GM19351 (cell line): ENCODE data around the gene PLIN4.

Experiments used
- ATAC-seq: cut with Tn5 transposase; IDR thresholded peaks from one replicate; pipeline ENCODE4 v1.9.1; 2021; ENCODE audit warnings: mild to moderate bottlenecking, moderate library complexity; ENCODE audit not compliant: unreplicated experiment

PLIN4 gene

DNA sequence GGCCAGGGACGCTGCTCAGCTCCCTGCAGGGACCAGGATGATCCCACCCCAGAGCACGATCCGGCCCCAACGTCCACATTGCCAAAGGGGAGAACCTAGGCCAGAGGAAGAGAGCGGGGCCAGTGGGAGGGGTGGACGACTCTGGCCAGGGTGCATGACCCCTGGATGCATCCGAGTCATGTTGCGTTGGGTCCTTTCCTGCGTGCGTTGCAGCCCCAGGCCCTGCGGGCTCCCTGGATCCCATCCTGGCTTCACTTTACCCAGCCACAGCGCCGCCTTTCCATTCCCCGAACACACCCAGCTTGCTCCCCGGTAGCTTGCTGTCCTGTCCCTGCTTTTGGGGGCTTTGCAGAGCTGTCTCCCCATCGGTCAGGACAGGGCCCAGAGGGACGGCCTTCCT lies 10.5 kb downstream of the PLIN4 start:
- no peak for ATAC-seq

DNA sequence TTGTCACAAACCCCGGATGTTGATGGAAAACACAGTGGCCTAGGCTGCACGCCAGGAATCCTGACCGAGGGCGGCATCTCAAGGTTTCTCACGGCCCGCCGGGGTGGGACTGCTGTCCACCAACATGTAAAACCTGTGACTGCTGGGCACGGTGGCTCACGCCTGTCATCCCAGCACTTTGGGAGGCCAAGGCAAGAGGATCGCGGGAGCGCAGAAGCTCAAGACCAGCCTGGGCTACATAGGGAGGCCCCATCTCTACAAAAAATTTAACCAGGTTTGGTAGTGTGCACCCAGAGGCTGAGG lies 11.2 kb downstream of the PLIN4 start:
- no peak for ATAC-seq

DNA sequence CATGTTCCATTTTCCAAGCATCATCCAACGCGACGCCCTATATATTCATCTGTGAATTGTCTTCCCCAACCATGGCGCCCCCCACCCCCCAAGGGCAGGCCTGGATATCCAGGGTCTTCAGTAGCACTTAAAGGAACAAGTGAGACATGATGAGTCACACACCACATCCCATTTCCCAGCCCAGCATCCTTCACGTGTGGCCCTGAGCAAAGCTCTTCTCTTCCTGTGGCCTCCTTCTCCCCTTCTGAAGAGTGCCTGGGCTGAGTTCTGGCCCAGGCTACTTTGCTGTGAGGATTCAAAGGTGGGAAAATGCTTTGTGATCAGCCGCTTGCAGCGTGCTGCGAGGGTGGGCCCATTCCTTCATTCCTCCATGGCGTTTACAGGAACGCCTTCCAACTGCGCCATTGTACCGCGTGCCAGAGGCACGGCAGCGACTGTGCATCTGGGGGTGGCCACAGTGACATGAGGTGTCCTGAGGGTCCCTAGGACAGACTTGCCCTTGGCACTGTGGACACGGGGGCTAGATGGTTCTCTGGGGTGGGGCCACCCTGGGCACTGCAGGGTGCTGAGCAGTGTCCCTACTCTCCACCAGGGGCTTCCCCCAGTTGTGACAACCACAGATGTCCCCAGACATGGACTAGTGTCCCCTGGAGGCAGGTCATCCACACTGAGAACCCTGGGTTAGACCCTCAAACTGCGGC lies 11.7 kb downstream of the PLIN4 start:
- ATAC-seq, result no peak

DNA sequence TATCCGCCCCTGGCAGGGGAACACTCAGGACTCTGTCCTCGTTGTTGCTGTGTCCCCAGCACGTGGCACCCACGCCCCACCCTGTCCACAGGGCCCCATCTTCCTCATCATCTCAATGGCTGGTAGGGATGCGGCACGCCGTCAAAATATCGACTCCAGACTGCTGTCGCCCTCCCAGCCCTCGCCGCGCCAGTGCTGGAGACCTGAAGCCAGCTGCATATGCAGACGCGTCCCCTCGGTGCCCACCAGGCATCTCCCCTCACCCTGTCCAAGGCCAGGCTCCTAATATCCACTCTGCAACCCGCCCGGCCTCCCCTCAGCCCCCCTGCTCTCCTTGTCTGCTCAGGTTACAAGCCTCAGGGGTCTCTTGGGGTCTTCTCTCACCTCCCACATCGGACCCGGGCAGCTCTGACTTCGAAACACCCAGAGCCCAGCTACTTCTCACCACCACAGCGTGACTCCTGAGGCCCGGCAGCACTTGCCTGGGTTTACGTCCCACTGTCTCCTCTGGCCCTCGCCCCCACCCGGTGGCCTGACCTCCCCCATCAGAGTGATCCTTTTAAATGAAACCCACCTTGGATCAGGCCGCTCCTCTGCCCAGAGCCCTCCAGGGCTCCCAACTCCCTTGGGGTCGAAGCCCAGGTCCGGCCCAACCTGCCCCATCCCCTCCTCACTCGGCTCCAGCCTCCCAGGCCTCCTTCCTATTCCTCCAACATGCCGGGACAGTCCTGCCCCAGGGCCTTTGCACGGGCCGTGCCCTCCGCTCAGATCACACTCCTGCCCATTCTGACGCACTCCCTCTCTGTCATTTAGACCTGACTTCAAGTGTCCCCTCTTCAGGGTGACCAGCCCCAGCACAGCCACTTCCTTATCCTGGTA lies 12.5 kb downstream of the PLIN4 start:
- ATAC-seq, result no peak

DNA sequence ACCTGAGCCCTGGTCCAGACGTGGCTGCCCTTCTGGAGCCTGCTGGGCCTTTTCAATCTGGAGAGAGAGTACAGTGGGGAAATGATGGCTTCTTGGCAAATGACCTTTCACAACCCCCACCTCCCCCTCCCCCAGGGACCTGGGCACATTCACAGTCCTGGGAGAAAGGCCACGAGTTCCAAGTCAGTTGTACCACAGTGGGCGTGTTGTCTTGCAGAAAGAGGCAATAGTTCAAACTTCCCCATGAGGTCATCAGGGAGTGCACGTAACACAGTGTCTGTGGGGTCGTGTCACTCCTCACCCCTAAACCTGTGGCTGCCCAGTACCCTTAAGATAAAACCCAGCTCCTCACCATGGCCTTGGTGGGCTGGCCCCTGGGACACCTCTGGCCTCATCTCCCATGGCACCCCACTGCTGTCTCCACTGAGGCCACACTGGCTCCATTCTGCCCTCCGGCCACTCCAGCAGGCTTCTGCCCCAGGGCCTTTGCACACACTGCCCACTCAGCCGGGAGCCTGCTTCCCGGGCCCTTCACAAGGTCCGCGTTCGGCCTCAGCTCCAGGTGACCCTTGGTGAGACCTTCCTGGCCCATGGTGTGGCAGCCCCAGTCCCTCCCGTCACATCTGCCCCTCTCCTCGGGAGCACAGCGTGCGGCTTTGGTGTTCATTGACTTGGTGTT lies 13.3 kb downstream of the PLIN4 start:
- ATAC-seq, result no peak

DNA sequence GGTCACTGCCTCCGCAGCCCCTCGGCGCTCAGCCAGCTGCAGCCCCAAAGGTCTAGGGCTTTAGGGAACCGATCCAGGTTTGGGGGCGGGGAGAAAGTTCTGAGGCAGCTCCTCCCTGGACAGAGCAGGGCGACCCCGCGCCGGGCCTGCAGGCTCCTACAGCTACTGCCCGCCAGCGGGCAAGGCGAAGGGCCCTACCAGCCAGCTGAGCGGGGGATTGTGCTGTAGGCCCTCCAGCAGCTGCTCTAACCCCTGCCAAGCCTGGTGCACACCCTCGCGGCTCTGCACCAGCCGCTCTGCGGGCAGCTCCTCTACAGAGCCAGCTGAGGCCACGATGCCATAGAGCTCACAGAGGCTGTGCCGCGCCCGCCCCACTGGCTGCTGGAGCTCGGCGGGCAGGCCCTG lies 14.0 kb downstream of the PLIN4 start:
- ATAC-seq, result no peak

DNA sequence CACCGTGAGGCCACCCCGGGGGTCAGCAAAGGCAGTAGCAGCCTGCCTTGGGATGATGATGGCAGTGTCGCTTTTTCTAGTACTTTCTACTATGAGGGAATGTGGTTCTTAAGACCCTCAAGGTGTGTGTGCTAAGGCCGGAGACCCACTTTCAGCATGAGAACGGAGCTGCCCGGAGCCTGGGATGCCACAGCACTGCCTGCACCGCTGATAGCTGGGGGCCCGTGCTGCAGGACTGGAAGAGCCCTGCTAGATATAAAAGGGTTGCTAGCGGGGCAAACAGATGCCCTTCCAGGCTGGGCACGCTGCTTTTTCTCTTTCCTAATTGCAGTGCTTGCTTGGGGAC lies 14.5 kb downstream of the PLIN4 start:
- ATAC-seq, result no peak

DNA sequence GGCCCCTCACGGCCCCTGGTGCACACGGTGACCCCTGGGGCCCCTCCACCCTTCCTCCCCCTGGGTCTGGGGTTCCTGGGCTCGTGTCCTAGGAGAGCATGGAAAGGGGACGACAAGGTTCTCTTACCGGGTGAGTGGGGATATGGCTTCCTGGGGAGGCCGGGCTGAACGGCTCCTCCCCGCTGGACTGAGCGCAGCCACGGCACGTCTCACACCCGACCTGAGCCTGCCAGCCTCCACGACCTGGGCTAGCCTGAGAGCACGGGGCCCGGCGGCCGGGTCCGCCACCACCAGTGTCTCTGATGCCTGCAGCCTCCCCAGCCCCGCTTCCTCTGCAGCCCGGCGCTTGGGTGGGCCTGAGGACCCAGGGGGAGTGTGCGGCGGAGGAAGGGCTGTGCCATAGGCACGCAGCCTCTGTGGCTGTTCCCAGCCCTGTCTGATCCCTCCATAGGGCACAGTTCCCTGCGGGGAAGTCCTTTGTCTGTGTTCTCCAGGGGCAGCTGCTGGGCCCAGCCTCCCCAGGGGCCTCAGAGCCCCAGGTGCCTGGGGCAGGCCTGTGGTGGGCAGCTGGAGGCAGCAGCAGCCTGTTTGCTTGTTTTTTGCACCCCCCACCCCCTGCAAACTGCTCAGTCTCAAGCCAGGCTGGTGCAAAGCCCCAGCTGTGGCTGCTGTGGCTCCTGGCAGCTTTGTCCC lies 15.0 kb downstream of the PLIN4 start:
- no peak for ATAC-seq

DNA sequence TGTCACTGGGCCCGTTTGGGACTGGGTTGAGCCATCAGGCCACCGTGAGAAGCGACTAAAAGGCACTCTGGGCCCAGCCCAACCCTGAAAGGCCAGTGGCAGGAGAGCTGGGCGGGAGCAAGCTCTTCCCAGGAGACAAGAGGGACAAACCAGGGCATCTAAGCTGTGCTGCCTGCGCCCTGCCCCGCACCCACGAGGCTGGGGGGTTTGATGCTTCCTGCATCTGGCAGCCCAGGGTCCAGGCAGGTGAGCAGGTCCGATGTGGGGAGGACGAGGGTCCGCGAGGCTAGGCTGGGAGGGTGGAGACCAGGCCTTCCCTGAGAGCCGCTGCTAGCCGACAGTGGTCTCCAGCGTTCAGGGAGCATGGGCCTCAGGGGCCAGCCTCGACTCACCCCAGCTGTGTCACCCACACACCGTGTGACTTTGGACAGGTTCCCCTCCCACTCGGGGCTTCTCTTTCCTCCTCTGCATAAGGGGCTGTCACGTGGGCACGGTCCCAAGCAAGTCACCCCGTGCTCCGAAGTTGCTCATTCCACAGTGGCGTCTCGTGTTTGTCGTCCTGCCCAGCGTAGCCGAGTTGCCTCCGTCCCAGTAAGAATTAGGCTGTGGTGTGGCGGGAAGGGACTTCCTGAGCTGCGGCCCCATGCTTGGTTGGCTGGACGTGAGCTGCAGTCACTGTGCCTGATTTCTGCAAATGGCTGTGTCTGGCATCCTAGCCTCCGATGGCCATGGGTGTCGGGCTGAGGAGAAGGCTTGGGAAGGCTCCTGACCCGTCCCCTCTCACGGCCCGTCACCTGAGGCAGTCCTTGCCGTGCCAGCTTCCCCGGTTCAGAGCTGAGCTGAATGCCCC lies 15.8 kb downstream of the PLIN4 start:
- no peak for ATAC-seq

DNA sequence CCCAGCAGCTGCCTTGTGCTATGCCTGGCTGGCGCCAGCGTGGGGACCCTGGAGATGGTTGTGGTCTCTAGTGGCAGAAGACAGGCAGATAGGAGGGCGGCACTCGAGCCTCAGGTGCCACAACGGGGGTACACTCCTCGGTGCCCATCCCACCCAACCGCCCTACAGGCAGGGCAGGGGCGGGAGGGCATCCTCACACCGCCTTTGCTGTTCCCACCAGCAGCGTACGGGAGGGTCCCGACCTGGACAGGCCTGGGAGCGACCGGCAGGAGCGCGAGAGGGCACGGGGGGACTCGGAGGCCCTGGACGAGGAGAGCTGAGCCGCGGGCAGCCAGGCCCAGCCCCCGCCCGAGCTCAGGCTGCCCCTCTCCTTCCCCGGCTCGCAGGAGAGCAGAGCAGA lies 16.6 kb downstream of the PLIN4 start:
- no peak for ATAC-seq

DNA sequence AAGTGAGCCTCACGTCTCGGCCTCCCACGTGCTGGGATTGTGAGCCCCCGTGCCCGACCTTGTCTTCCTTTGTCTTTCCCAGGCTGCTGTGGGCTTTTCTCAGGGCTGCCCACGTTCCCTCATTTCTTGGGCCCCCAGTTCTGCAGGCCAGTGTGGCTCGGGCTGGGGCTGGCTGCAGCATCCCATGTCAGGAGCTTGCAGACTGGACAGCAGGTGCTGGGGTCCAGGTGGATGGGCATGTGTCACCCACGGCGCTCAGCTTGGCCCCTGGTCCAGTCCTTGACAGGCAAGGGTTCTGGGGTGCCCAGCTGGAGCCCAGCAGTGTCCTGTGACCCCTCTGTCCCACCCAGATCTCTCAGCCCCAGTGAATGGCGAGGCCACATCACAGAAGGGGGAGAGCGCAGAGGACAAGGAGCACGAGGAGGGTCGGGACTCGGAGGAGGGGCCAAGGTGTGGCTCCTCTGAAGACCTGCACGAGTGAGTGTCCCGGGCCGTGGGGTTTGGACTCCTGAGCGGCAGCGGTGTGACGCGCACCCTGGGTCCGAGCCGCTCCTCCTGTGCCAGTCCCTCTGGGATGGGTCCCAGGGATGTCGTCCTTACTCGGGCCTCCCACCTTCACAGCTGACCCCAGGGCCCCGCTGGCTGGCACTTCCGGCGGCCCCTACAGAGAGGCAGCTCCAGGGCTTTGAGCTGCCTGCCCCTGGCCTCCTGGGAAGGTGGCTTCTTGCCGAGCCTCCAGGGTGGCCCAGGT lies 17.3 kb downstream of the PLIN4 start:
- no peak for ATAC-seq

DNA sequence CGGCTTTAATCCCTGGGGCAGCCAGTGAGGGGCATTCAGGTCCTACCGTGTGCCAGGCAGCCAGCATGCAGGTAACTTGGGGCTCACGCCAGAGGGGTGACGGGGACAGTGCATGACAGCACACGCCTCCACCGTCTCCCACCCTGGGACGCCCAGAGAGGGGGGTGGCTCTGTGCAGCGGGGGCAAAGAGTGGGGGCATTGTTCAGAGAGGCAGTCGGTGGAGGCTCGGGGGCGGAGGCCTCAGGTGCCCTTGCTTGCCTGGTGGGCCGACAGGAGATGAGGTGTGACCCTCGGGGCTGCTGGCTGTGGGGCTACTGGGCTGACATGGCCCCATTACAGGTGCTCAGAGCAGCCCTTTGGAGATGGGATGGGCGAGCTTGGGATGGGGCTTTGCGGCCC lies 18.4 kb downstream of the PLIN4 start:
- ATAC-seq, result no peak

DNA sequence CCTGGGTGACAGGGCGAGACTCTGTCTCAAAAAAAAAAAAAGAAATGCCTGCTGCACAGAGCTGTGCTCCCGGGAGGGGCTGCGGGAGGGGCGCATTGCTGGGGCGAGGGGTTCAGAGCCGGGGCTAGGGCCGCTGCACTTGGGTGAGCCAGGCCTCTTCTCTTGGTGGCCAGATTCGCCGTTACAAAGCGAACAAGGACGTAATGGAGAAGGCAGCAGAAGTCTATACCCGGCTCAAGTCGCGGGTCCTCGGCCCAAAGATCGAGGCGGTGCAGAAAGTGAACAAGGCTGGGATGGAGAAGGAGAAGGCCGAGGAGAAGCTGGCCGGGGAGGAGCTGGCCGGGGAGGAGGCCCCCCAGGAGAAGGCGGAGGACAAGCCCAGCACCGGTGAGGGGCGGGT lies 19.0 kb downstream of the PLIN4 start:
- no peak for ATAC-seq

DNA sequence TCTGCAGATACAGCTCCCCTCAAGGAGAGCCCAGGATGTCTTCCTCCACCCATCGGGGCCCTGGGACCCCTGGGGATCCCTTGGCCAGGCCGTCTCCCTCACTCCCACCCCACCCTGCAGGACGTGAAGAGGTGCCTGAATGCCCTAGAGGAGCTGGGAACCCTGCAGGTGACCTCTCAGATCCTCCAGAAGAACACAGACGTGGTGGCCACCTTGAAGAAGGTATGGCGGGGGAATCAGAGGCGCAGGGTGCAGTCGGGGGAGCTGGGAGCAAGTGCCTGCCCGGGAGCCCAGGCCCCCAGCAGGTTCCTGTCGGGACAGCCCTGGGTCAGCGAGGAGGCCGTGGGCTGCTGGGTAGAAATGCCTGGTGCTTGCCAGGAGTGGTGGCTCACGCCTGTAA lies 19.6 kb downstream of the PLIN4 start:
- no peak for ATAC-seq

DNA sequence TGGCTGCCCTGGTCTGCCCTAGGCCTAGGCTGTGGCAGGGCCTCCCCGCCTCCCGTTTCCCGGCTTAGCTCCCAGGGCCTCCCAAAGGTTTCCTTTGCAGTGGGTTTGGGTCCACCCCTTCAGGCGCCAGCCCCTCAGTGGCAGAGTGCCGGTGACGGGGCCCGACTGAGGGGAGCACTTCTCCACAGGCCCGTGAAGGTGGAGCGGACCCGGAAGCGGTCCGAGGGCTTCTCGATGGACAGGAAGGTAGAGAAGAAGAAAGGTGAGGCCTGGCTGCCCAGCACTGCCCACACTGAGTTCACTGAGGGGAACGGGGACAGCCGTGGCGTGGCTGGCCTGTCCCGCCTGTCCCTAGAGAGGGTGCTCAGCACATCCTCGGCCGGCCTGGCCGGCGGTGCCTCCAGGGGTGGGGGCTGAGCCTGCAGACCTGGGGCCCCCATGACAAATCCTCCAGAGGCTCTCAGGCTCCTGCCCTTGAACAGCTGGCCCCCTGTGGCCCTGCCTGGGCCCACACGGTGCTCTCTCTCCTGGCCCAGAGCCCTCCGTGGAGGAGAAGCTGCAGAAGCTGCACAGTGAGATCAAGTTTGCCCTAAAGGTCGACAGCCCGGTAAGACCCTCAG lies 20.4 kb downstream of the PLIN4 start:
- ATAC-seq, result no peak

DNA sequence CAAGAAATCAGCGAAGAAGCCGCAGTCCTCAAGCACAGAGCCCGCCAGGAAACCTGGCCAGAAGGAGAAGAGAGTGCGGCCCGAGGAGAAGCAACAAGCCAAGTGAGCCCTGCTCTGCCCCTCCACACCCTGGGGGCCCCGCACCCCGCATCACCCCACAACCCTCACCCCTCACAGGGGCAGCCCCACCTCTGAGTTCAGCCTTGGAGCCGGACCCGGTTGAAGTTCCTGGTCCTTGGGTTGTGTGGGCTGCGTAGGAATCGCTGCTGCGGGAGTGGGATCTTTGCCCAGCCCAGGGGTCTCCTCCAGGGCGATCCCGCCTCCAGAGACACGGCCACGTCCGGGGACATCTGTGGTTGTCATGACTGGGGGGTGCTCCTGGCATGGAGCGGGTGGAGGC lies 22.0 kb downstream of the PLIN4 start:
- ATAC-seq, result no peak

DNA sequence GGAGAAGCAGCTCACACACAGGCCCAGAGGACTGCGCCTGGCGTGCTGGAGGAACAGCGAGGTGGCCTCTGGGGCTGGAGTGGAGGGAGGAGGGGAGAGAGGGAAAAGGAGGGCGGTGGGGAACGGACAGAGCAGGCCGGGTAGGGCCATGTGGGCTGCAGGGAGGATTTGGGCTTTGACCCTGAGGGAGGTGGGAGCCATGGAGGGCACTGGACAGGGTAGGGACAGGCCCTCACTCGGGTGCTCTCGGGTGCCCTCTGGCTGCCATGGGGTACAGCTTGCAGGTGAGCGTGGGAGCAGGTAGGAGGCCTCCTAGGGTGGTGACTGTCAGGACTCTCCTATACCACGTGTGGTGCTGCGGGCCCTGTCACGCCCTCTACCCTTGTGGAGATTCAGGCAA lies 22.8 kb downstream of the PLIN4 start:
- no peak for ATAC-seq

DNA sequence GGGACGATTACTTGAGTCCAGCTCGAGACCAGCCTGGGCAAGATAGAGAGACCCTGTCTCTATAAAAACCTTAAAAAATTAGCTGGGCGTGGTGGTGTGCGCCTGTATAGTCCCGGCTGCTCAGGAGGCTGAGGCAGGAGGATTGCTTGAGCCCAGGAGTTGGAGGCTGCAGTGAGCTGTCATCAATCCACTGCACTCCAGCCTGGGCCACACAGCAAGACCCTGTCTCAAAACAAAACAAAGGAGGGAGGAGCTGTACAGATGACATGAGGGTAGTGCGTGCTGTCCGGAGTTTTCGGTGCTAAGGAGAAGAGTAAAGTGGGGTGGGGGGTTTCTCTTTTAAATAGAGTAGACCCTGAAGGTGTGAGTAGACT lies 23.6 kb downstream of the PLIN4 start:
- no peak for ATAC-seq

DNA sequence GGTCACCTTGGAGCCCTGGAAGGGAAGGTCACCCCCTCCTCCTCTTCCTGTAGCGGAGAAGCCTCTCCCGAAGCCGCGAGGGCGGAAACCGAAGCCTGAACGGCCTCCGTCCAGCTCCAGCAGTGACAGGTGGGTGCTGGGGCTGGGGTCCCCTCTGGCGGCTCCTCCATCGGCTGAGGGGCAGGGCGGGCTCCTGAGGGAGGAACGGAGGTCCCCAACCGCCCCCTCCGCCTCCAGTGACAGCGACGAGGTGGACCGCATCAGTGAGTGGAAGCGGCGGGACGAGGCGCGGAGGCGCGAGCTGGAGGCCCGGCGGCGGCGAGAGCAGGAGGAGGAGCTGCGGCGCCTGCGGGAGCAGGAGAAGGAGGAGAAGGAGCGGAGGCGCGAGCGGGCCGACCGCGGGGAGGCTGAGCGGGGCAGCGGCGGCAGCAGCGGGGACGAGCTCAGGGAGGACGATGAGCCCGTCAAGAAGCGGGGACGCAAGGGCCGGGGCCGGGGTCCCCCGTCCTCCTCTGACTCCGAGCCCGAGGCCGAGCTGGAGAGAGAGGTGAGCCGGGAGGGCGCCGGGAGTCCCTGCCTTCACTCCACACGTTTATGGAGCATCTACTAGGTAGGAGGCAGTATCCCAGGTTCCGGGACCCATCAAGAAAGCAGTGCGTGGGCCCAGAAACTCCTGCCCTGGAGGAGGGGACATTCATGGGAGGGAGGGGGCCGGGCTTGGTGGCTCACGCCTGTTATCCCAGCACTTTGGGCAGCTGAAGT lies 24.2 kb downstream of the PLIN4 start:
- no peak for ATAC-seq
